ENCODE data around the gene HAUS5.

The HAUS5 gene

GRCh38 chr19:35673121-35673804 is 60.7 kb downstream of the HAUS5 start:
- peak; percentile 19 for DNase-seq
